AG09309 (cell line): ENCODE measurements around the gene KRT9.

Source experiments
- DNase-seq: peaks from one replicate; pipeline ENCODE4 v3.0.0-alpha.2; 2010; ENCODE audit warnings: low read depth
- H3K4me3 ChIP-seq: 2 replicates; pipeline ENCODE4 v1.5.1; 2011; ENCODE audit warnings: mild to moderate bottlenecking, low read depth, low read length, moderate library complexity; ENCODE audit not compliant: control insufficient read depth
- TF ChIP-seq, protein P1 (sequence below): IDR thresholded peaks from 2 replicates; pipeline ENCODE4 v1.5.1; 2011; ENCODE audit warnings: mild to moderate bottlenecking, low read depth, low read length, inconsistent platforms; ENCODE audit not compliant: insufficient read depth, control insufficient read depth; ENCODE audit errors: missing control alignments

KRT9 gene

DNA sequence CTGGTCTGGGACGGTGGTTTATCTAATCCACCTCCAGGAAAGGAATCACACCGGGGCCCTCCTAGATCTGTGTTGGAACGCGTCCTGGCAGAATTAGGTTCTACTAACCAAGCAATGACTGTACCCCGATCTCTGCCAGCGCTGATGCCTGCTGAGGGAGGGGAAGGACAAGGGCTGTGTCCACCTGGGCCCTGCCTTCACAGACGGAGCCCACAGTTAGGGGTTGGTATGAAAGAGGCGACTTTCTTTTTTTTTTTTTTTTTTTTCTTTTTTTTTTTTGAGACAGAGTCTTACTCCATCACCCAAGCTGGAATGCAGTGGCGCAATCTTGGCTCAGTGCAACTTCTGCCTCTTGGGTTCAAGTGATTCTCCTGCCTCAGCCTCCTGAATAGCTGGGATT is 33.9 kb downstream of the KRT9 start:
- TF ChIP-seq, protein P1, sequence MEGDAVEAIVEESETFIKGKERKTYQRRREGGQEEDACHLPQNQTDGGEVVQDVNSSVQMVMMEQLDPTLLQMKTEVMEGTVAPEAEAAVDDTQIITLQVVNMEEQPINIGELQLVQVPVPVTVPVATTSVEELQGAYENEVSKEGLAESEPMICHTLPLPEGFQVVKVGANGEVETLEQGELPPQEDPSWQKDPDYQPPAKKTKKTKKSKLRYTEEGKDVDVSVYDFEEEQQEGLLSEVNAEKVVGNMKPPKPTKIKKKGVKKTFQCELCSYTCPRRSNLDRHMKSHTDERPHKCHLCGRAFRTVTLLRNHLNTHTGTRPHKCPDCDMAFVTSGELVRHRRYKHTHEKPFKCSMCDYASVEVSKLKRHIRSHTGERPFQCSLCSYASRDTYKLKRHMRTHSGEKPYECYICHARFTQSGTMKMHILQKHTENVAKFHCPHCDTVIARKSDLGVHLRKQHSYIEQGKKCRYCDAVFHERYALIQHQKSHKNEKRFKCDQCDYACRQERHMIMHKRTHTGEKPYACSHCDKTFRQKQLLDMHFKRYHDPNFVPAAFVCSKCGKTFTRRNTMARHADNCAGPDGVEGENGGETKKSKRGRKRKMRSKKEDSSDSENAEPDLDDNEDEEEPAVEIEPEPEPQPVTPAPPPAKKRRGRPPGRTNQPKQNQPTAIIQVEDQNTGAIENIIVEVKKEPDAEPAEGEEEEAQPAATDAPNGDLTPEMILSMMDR: no peak
- no peak for DNase-seq
- H3K4me3 ChIP-seq: no peak overlapping the region

DNA sequence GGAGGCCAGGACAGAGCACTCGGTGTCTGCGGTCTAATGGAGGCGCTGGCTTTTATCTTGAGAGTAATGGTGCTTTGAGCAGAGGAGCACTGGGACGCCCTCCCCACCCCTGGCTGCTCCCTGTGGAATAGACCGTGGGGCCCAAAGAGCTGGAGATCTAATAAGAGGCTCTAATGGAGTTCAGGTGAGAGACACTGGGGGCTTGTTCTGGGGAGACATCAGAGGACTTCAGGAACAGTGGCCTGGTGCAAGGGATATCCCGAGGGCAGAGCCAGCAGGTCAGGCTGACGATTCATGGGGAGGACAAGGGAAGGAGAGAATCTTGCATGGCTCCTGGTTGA is 34.3 kb downstream of the KRT9 start:
- TF ChIP-seq, protein P1: no peak
- DNase-seq: no peak
- H3K4me3 ChIP-seq: no peak overlapping the region

DNA sequence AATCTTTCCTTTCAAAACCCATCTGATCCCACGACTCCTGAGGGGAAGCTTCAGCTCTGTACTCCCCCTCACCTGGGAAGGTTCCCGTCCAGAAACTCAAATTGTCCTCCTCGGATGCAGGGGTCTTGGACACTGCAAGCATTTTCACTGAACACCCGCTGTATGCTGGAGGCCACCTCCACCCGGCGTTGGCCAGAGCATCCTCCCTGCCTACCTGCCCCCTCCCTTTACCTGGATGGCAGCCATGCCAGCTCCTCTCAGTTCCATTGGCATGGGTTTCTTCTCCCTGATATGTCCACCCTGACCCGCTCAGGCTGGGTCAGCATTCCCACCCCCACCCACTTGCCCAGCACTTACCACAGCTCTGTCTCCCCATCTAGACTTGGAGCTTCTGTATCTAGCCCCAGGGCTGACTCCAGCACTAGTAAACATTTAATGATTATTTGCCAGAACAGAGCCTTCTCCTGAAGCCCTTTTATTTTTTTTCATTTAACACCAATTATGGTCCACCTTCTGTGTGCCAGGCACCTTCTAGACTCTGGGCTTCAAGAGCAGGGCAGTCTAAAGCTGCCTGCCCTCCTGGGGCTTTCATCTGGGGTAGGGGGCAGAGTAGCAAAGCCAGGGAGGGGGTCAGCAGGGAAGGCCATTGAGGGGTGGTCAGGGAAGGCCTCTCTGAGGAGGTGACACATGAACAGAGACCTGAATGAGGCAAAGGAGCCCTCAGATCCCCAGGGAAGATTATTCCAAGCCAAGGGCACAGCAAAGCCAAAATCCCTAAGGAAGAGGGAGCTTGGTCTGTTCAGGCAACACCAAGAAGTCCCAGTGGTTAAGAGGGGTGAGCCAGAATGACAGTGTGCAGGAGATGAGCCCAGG is 34.9 kb downstream of the KRT9 start:
- DNase-seq: no peak
- H3K4me3 ChIP-seq: no peak overlapping the region
- TF ChIP-seq, protein P1: no peak

DNA sequence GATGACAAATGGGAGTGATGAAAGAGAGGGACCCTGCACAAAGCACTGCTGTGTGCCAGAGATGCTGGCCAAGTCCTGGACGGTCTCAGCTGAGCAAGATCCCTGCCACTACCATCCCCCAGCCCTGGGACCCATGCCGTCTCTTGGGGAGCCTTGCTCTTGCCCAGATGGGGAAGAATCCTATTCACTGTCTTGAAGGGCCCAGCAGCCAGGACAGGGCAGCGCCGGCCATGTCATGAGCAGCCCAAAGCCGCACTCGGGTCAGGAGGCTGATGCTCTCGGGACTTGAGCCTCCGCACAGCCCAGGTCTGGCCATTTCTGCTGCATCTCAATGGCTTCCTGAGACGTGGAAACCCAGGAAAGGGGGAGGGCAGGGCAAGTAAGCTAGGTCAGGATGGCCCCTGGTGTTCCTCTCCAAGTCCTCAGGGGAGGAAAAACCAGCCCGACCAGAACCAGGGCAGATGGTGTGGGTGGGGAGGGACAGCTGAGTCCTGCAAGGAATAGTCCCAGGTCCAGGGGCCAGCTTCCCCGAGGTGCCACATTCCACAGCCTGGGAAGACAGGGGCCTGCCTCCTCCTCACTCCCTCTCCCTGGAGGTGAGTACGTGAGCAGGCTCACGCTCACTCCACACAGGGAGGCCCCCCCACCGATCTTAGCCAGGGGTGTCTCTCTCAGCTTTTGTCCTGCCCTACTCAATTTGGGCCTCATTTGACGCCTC is 35.9 kb downstream of the KRT9 start:
- TF ChIP-seq, protein P1: no peak
- no peak for DNase-seq
- H3K4me3 ChIP-seq: no peak overlapping the region

DNA sequence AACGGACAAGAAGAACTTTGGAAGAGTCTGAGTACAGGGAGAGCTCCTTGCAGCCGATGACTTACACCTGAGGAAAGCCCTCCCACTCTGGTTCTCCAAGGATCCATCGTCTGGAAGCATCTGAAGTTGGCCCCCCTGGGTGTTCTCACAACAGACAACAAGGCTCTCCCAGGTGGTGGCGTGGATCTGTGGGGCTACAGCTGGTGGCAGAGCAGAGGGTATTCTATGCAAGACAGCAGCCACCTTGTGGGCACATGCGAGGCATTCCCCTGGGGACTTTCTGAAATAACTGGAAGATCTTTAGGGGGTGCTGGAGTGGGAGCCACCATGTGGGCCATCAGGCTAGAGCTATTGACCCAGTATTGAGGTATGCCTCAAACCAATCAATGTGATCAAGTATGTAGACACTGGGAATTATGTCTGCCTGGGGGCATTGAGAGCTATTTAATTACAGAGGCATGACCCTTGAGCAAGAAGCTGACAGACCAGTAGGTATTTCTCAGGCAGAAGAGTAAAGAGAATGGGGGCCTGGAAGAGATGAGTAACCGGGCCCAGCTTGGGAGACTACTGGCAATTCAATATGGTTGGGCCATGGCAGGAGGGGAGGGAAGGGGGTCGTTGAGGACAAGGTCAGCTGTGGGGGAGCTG is 36.8 kb downstream of the KRT9 start:
- no peak overlapping the region for H3K4me3 ChIP-seq
- TF ChIP-seq, protein P1: no peak
- no peak for DNase-seq

DNA sequence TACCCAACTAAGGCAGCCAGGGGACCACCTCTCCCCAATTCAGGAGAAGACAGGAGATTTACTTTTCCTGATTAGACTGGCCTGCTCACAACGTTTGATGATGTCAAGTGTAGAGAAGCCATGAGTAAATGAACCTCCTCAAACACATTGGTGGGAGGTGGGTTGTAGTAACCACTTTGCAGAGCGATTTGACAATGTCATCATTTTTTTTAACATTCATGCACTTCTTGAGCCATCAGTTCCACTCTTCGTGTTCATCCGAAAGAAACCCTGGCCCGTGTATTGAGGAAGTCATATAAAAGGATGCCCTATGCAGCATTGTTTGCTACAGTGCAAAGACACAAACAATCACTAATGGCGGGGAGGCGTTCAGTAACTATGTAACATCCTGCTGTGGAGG is 38.2 kb downstream of the KRT9 start:
- DNase-seq: no peak
- TF ChIP-seq, protein P1: no peak
- H3K4me3 ChIP-seq: no peak overlapping the region
